ENCODE results near the gene SVBP. TPM values are rescaled to one million over a fixed set of nuclear protein-coding genes. Genes with fewer than 3 reads are reported as not detected.
A peak's percentile ranks its signal among the peaks of the same experiment; 100 is the strongest.

Gene SVBP
- total RNA-seq (2014; rRNA removed; shearing (Covaris generic)): 23.1 and 32.3 TPM in 2 replicates
- 18.9 and 21.0 TPM in 2 replicates for total RNA-seq (2022)
- Bru-seq, nascent RNA: percentile 60 among the genes with signal in this experiment
- BruChase-seq, experiment 1, labeled RNA remaining after a 6-hour chase: percentile 49 among the genes with signal in this experiment
- percentile 53 among the genes with signal in this experiment for BruChase-seq, experiment 2, labeled RNA remaining after a 2-hour chase
- long read RNA-seq, transcript SVBP-201 (3 exons, 658 nt): major isoform, 14 of 18 reads
- long read RNA-seq, partial matches to known transcripts: 1 of 18 reads
- long read RNA-seq, other reads (novel, unspliced or antisense): 2 of 18 reads

DNA sequence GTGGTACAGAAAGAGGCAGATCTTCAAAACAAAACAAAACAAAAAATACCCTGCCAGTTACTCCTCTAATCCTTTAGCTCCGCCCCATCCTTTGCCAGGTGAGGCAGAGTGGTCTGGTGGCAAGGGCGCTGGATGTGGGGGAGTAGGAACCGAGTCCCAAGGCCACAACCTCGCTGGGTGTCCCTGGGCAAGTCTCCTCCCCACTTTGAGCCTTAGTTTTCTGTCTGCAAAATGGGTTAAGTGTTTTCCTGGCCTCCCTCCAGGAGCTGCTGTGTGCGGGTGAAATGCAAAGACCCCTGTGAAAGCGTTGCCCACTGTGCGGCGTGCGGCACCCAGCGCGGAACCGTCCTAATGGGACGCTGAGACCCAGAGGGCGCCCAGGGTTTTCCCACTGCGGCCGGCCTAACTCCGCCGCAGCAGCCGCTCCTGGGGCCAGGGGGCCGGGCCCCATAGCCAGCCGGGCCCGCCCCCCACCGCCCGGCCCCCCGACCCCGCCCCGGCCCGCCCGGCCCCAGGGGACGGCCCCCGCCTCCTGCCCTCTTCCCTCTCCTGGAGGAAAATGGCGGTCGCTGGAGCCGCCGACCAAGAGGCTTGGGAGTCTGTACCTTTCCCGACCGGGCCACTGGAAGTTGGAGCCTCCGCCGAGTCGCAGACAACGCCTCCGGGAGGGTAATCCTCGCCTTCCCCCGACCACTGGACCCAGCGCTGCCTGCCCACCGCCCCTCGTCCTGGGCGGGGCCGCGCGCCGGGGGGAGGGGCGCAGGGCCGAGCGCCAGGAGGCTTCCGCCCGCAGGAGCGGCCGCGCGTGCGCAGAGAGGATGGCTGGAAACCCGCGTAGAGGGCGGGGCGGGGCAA is at the start of gene SVBP, which contains the start of gene ERMAP:
SVBP (minus strand) TSS at position 813 of the 855 bp plus-strand sequence. CDS start 853 bp downstream, outside the sequence.
ERMAP (plus strand) TSS at position 538 of the 855 bp plus-strand sequence. CDS start 13,327 bp downstream, outside the sequence.
- peak within 1 kb of the TSS; percentile 84 for H3K4me3 ChIP-seq (ENCODE audit: low read depth, low read length, poor library complexity, severe bottlenecking)
- no peaks in the 10 kb centered on the region for H4K20me1 ChIP-seq (ENCODE audit: insufficient read depth, low read length)
- H3K4me1 ChIP-seq (ENCODE audit: insufficient read depth, low read length, poor library complexity, severe bottlenecking): peaks cover 21% of the 10 kb centered on the region
- DNase-seq (ENCODE audit: low spot score): peak; percentile 93
- no peak for TF ChIP-seq EZH2phosphoT487 (IDR thresholded peaks at IDR 0.05; ENCODE audit: borderline replicate concordance, low read depth, low read length)
- no peak; the same call in 1 of the 2 replicates for TF ChIP-seq CTCF (conservative IDR thresholded peaks at IDR 0.05; ENCODE audit: low read length)
- BruUV-seq (replicated peaks): no TSS peak
- no peaks in the 10 kb centered on the region for H3K9me2 ChIP-seq (ENCODE audit: insufficient read depth, low read length)
- peak within 1 kb of the TSS; percentile 80; the same call in 1 of the 2 replicates for H2AFZ ChIP-seq (ENCODE audit: low read length)
- ChIA-PET CTCF (ENCODE audit: unreplicated experiment) (interaction anchor here (1.2 kb wide), 1 partner anchor 30 kb away, joined by 3 read pairs; the partner anchor contains the start of gene ZNF691), POLR2A (interaction anchor here (0.5 to 2.6 kb wide), 11 partner anchors 10 to 257 kb away, joined by 3 to 18 read pairs (median 4); partner anchors contain the start of genes C1orf50, P3H1 and ZNF691)
- no peaks in the 10 kb centered on the region; the same call in 1 of the 2 replicates for H3K79me2 ChIP-seq (ENCODE audit: insufficient read depth, low read depth, low read length)
- no peaks in the 10 kb centered on the region for H3K9me3 ChIP-seq (ENCODE audit: low read length)
- peak within 1 kb of the TSS; percentile 57 for H3K27ac ChIP-seq (ENCODE audit: low read depth, low read length, poor library complexity, severe bottlenecking)
- intact Hi-C loops (cut with micrococcal nuclease; ENCODE audit: unreplicated experiment): loop anchor here (2.0 kb wide), 1 partner anchor 30 kb away; the partner anchor contains the start of gene ZNF691
- H3K4me2 ChIP-seq (ENCODE audit: low read length): peak within 1 kb of the TSS; percentile 94
- H3K36me3 ChIP-seq (ENCODE audit: insufficient read depth, low read length): no peaks in the 10 kb centered on the region

GRCh38 chr1:42866549-42866948 is 49.4 kb upstream of the SVBP start:
- Histone ChIP-seq H3K36me3 (ENCODE audit: insufficient read depth, low read length) (no peaks in the 10 kb centered on the region), H3K4me1 (ENCODE audit: insufficient read depth, low read length, poor library complexity, severe bottlenecking) (no peaks in the 10 kb centered on the region), H3K79me2 (ENCODE audit: insufficient read depth, low read depth, low read length) (no peaks in the 10 kb centered on the region), H3K9me3 (ENCODE audit: low read length) (no peaks in the 10 kb centered on the region), H3K4me3 (ENCODE audit: low read depth, low read length, poor library complexity, severe bottlenecking) (no peak overlapping the region), H3K27ac (ENCODE audit: low read depth, low read length, poor library complexity, severe bottlenecking) (no peak overlapping the region), H4K20me1 (ENCODE audit: insufficient read depth, low read length) (no peaks in the 10 kb centered on the region), H2AFZ (ENCODE audit: low read length) (no peak overlapping the region), H3K9me2 (ENCODE audit: insufficient read depth, low read length) (no peaks in the 10 kb centered on the region), H3K4me2 (ENCODE audit: low read length) (no peak overlapping the region)
- no peak for DNase-seq (ENCODE audit: low spot score)
- BruUV-seq (replicated peaks): no TSS peak
- intact Hi-C loops (cut with micrococcal nuclease; ENCODE audit: unreplicated experiment): no loop called here
- CTCF ChIA-PET (ENCODE audit: unreplicated experiment): no interaction called here
- TF ChIP-seq EZH2phosphoT487 (IDR thresholded peaks at IDR 0.05; ENCODE audit: borderline replicate concordance, low read depth, low read length) (no peak), CTCF (conservative IDR thresholded peaks at IDR 0.05; ENCODE audit: low read length) (no peak)
- POLR2A ChIA-PET: no interaction called here
